Vagina (tissue), 2 donors: ENCODE data around the gene CTSA.

Experiments used
- POLR2A ChIP-seq, 2 donors: fragments of 450-650 bp; IDR thresholded peaks; one replicate each; pipeline ENCODE4 v1.6.1; 2017; ENCODE audit warnings: antibody characterized with exemption in 2 of 2, mild to moderate bottlenecking in 2 of 2, moderate library complexity in 2 of 2
- POLR2AphosphoS5 ChIP-seq, 2 donors: sonication (generic); formaldehyde crosslinking; IDR thresholded peaks; one replicate each; pipeline ENCODE4 v1.9.0; 2017; ENCODE audit warnings: antibody characterized with exemption in 2 of 2, mild to moderate bottlenecking in 2 of 2, low read depth in 1 of 2; ENCODE audit not compliant: insufficient read depth in 1 of 2
- TF ChIP-seq, protein P1 (sequence below), 3 experiments: fragments of 450-650 bp in 2 of 3; fragments of 200-600 bp in 1 of 3; sonication (generic) in 1 of 3; IDR thresholded peaks; one replicate each; pipeline ENCODE4 v1.5.1; 2017 to 2019; ENCODE audit warnings: antibody characterized with exemption in 3 of 3, mild to moderate bottlenecking in 2 of 3, moderate library complexity in 2 of 3

- TF ChIP-seq, protein P1, sequence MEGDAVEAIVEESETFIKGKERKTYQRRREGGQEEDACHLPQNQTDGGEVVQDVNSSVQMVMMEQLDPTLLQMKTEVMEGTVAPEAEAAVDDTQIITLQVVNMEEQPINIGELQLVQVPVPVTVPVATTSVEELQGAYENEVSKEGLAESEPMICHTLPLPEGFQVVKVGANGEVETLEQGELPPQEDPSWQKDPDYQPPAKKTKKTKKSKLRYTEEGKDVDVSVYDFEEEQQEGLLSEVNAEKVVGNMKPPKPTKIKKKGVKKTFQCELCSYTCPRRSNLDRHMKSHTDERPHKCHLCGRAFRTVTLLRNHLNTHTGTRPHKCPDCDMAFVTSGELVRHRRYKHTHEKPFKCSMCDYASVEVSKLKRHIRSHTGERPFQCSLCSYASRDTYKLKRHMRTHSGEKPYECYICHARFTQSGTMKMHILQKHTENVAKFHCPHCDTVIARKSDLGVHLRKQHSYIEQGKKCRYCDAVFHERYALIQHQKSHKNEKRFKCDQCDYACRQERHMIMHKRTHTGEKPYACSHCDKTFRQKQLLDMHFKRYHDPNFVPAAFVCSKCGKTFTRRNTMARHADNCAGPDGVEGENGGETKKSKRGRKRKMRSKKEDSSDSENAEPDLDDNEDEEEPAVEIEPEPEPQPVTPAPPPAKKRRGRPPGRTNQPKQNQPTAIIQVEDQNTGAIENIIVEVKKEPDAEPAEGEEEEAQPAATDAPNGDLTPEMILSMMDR (IDR thresholded peaks at IDR 0.05), result no peak
- no peak for TF ChIP-seq POLR2A (IDR thresholded peaks at IDR 0.05)
- TF ChIP-seq POLR2AphosphoS5 (IDR thresholded peaks at IDR 0.05; ENCODE audit: insufficient read depth in 1 of 2, low read depth in 1 of 2), result no peak
Observed at GRCh38 chr20:45872626-45873025, 18.5 kb upstream of the CTSA start.
